GM12801 (cell line): ENCODE results near the gene HMOX2.

ENCODE experiments used
- TF ChIP-seq, protein P1 (sequence below): IDR thresholded peaks from one replicate; pipeline ENCODE4 v1.5.1; 2011; ENCODE audit warnings: control low read depth; ENCODE audit not compliant: insufficient read length; ENCODE audit errors: extremely low read depth

HMOX2 gene

DNA sequence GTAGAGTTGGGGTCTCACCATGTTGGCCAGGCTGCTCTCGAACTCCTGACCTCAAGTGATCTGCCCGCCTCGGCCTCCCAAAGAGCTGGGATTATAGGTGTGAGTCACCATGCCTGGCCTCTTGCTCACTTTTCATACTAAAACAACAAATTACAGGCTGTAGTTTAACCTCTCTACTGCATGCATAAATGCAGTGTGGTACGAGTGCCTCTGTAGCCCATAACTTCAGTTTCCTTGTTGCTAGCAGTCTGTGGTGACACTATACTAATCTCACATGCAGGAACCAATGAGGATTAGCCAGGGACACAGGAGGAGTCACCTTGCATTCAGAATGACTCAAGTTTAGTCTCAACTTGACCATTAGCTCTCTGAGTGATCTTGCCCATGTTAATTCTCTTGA, 20.1 kb downstream of the HMOX2 start:
- TF ChIP-seq, protein P1, sequence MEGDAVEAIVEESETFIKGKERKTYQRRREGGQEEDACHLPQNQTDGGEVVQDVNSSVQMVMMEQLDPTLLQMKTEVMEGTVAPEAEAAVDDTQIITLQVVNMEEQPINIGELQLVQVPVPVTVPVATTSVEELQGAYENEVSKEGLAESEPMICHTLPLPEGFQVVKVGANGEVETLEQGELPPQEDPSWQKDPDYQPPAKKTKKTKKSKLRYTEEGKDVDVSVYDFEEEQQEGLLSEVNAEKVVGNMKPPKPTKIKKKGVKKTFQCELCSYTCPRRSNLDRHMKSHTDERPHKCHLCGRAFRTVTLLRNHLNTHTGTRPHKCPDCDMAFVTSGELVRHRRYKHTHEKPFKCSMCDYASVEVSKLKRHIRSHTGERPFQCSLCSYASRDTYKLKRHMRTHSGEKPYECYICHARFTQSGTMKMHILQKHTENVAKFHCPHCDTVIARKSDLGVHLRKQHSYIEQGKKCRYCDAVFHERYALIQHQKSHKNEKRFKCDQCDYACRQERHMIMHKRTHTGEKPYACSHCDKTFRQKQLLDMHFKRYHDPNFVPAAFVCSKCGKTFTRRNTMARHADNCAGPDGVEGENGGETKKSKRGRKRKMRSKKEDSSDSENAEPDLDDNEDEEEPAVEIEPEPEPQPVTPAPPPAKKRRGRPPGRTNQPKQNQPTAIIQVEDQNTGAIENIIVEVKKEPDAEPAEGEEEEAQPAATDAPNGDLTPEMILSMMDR: no peak

DNA sequence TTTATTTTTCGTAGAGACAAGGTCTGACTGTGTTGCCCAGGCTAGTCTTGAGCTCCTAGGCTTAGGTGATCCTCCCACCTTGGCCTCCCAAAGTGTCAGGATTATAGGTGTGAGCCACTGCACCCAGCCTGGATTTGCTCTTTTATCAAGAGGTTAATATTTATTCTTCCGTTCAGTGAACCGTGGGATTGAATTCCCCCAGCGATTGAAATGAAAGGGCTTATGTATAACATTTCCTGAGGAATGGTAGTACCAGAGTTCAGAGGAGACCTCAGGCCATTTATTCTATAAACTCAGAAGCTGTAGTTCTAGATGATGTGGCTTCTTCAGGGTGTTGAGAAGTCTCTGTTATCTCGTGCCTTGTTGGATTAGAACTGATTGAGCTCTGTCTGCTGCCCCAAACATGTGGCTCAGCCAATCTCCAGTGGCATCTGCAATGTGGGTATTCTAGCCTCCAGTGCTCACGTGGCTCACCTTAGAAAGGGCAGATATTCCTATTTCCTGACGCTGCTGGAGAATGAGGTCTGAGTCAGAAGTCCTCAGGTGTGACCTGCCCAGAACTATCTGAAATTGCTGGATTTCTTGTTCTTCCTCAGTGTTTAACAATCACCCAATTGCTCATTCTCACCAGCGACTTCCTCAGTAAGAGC, 22.5 kb downstream of the HMOX2 start:
- TF ChIP-seq, protein P1: no peak

DNA sequence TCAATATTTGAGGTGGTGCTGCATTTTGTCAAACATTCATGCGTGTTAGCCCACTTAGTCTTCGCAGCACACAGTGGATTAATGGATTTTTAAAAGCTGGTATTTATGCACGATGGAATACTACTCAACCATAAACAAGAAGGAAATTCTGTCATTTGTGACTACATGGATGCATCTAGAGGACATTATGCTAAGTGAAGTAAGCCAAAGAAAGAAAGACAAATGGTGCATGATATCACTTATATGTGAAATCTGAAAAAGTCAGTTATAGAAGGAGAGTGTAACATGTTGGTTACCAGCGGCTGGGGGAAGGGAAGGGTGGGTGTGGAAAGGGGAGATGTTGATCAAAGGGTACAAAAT, 23.0 kb downstream of the HMOX2 start:
- TF ChIP-seq, protein P1: no peak

DNA sequence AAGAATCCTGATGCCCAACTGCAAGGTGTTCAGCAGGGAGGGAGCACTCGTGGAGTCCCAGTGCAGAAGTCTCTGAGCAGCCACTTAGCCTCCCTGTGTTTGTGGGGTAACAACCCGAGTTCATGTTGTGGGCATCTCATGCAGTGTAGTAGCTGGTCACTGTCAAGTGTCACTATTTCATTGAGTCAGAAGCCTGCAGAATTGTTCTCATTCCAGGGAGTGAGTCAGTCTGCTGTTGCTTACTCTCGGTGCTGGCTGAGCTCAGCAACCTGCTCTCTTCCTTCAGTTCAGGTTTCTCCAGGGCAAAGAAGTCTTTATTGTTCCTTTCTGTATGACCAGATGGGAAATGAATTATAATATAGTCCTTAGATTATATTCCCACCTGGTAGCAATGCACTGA, 24.1 kb downstream of the HMOX2 start:
- TF ChIP-seq, protein P1: no peak

DNA sequence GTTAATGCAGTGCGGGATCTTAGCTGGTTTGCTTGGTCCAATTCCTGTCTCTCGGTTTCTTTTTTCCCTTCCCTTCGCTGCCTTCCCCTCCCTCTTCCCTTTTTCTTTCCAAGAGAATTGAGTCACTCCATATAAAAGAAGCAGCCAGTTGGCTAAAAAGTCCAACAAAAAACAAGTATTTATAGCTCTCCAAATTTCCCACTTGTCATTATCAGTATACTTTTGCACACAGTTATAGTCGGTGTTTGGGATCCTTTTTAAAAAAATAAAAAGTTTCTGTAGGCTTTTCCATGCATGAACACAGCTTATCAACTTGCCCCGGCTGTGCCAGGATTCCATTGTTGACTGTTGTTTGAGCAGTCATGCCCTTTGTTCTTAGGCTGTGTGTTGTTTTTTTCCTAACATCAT, 24.9 kb downstream of the HMOX2 start:
- TF ChIP-seq, protein P1: no peak

DNA sequence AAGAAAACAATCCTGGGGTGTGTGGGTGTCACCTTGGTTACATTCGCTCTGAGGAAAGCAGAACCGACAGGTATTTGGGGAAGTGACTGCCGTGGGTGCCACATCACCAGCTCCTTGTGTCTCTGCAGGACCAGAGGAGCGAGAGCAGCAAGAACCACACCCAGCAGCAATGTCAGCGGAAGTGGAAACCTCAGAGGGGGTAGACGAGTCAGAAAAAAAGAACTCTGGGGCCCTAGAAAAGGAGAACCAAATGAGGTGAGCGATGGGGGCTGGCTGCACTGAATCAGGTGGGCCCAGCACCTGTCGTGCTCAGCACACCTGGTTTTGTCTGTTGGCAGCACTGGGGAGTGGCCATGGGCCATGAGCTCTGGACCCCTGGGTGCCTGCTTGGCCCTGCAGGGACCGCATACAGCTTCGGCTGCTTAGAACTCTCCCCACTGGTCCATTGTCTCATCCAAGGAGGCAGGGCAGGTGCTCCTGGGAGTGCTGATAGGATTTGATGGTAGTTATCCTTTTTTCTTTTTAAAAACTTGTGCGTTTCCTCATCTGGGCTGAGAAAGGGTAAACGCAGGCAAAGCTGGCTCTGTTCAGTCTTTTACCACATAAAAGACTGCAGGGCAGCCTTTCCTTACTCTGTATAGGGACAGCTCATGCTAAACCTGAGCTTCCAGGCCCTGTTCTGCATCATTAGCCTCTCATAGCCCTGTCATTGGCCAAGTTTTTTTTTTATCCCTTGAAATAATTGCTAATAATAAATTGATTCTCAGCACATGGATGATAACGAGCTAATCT, 29.4 kb downstream of the HMOX2 start:
- TF ChIP-seq, protein P1: no peak

DNA sequence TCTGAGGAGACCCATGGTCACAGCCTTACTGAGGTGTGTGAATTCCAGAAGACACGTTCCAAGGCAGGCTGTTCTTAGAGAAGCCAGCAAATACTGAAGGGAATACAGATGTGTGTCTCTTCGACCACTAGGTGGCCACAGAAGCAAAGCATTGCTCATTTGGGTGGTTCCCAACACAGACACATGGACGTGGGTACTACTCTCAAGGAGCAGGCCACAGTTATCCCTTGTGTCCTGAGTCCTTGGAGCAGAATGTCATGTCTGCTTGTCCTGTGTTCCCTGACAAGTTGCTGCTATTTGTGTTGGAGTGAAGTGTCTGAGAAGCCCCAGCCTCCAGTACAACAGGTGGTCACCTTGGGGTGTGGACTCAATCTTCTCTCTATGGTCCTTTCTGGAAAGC, 30.3 kb downstream of the HMOX2 start:
- TF ChIP-seq, protein P1: peak; percentile 56
